HG03520 (cell line): ENCODE measurements around the gene CHD1.

Experiments
- ATAC-seq: cut with Tn5 transposase; IDR thresholded peaks from one replicate; pipeline ENCODE4 v1.9.1; 2021; ENCODE audit warnings: mild to moderate bottlenecking, moderate library complexity; ENCODE audit not compliant: unreplicated experiment

CHD1 gene

DNA sequence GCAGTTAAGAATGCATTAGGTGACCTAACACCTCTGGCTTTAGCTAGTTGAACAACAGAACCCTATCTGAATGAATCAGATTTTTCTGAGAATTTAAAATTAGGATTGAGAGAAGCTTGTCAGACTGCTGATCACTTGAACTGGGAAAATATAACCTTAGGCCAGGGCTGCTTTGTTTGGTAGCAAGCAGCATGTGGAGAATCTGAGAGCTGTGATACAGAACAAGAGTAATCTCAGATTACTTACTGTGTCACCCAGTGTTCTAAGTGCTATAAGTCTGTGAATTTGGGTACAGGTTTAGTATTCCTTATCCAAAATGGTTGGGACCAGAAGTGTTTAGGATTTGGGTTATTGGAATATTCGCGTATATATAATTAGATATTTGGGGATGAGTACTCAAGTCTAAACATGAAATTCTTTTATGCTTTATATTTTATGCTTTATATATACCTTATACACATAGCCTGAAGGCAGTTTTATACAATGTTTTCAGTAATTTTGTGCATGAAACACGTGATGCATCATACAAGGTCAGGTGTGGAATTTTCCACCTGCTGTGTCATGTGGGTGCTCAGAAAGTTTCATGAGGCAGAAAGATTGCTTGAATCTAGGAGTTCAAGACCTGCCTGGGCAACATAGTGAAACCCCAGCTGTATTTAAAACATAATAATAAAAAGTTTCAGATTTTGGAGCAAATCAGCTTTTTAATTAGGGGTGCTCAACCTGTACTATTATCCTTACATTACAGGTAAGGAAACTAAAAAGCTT, 8.3 kb upstream of the CHD1 start:
- ATAC-seq = no peak

- ATAC-seq = no peak
These were observed 6.4 kb upstream of the CHD1 start for GRCh38 chr5:98935206-98935605.

DNA sequence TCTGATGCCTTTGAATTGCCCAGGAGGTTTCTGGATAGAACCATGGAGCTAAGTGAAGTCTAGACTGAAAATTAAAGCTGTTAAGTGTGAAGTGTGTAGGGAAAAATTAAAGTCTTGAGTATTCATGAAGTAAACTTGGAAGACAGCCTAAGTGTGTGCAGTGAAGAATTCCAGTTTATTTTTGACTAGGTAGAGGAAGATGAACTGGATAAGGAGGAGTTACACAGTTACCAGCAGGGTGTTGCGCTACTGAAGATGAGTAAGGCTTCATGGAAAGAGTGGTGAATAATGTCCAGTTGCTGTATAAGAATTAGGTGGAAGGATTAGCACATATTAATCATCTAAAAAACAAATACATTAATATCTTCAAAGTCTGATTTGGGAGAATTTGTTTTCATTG, 5.7 kb upstream of the CHD1 start:
- ATAC-seq = no peak

DNA sequence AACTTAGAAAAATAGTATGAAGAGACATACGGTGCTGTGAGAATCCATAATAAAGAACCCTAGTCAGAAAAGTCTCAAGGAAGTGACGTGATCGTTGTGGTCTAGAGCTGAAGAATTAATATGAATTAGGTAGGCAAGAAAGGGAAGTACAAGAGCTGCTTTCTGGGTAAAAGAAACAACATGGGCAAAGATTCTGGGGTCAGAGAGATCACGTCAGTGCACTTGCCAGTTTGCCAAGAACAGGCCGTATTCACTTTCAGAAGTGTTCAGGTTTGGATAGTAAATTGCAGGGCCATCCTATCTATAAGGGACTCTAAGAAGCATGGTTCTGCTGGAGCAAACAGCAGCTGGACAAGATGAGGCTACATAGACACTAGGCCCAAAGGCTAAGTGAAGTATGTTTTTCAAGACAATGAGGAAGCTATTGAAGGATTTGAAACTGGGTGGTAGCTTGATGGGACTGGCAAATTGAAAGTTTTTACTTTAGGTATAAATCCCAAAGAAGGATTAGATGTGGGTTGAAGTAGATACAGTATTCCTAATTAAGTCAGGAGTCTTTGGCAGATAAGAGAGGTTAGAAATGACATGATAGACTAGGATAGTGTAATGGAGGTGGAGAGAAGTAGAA, 4.8 kb upstream of the CHD1 start:
- ATAC-seq = peak; percentile 28

- ATAC-seq = no peak
These were observed 2.4 kb upstream of the CHD1 start for GRCh38 chr5:98930972-98931762.

- ATAC-seq = no peak
These were observed 997 bp upstream of the CHD1 start for GRCh38 chr5:98929710-98930298.

- peak; percentile 21 for ATAC-seq
These were observed 576 bp downstream of the CHD1 start for GRCh38 chr5:98927989-98928872.

DNA sequence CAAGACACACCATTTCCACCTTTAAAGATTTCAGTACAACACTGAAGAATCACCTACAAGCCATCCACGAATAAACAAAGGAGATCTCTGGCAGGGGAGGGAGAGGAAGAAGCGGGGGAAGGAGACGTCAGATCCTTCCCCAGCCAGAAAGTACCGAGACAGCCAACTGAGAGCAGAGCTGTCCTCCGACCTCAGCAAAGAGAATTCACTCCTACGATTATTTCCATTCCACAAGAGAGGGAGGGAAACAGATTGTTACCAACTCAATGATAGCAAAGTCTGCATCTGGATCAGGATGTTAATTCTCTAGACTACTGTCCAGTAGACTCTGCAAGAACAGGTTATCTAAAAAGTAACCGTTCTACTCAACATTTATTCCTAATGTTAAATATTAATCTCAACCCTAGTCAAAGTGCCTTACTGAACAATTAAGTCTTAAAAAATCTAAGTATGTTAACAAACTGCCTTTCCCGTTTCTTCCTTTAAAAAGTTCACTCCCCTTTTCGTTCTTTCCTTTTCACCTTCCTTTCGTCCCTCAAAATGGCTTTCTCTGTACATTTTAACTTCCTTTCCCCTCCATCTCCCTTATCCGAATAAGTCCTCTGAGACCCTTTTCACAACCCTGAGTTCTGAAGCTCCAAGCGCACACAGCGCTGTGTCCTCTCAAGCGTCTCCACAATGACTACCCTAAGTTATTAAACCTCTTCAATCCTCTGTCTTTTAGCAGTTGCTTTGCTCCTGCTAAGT, 1.4 kb downstream of the CHD1 start:
- ATAC-seq = no peak

GRCh38 chr5:98923966-98924365, 4.8 kb downstream of the CHD1 start:
- no peak for ATAC-seq

DNA sequence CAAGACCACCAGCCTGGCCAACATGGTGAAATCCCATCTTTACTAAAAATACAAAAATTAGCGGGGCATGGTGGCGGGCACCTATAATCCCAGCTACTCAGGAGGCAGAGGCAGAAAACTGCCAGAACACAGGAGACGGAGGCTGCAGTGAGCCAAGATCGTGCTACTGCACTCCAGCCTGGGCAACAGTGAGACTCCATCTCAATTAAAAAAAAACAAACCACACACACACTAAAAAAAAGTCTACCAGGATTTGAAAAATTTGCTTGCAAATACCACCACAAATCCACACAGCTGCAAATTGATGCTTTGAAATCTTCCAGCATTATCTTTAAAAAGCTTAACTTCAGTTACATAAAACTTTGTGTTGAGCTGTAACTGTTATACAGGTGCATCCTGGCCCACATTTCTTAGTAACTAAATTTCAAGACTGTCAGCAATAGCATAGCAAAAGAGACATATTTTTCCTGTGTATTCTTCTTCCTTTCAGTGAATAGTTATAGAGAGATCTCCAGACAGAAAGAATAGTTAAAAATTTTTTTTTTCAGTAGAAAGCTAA, 6.8 kb downstream of the CHD1 start:
- ATAC-seq = no peak

DNA sequence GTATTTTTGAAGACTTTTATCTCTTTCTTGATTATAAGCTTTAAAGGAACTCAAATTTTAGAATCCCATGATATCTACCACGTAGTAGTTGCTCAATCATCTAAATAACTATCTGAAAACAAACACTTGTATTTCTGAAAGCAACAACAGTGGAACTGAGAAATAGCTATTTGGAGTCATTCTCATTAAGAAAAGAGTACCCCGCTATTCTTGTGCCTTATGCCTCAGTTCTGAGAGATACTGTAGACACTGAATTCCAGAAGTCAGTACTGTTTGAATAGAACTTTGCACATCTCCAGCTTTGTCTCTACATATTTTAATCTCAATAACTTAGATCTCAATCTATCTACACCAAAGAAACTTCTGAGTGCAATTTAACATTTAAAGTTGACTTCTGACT, 11.4 kb downstream of the CHD1 start:
- ATAC-seq = no peak

- no peak for ATAC-seq
These were observed 12.3 kb downstream of the CHD1 start for GRCh38 chr5:98916540-98916939.

DNA sequence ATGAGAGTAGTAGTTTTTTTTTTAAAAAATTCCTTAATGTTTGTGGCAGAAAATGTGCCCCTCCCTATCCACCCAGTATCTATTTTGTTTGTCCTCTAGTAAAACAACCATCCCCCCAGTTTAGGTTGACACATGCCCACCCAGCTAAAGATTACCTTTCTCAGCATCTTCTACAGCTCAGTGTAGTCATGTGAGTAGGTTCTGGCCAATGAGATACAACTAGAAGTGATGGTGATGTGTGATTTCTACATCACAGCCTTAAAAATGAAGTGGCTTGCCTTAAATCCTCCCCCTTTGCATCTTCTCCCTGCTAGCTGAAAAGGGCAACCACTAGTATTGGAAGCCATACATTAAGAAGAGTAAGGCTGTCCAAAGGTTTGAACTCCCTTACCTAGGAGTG, 14.9 kb downstream of the CHD1 start:
- ATAC-seq = no peak

GRCh38 chr5:98911280-98912040, 17.3 kb downstream of the CHD1 start:
- ATAC-seq = no peak

GRCh38 chr5:98909363-98909762, 19.4 kb downstream of the CHD1 start:
- no peak for ATAC-seq

GRCh38 chr5:98907951-98908350, 20.9 kb downstream of the CHD1 start:
- no peak for ATAC-seq

GRCh38 chr5:98906756-98907355, 22.0 kb downstream of the CHD1 start:
- no peak for ATAC-seq
